ENCODE data around the gene MARK3.
A peak's percentile ranks its signal among the peaks of the same experiment; 100 is the strongest.
"Not testable (repeated sequence)": the region's sequence is repeated elsewhere in the genome, so short reads cannot be mapped to it uniquely, and the experiment has no call there.

Gene MARK3

DNA sequence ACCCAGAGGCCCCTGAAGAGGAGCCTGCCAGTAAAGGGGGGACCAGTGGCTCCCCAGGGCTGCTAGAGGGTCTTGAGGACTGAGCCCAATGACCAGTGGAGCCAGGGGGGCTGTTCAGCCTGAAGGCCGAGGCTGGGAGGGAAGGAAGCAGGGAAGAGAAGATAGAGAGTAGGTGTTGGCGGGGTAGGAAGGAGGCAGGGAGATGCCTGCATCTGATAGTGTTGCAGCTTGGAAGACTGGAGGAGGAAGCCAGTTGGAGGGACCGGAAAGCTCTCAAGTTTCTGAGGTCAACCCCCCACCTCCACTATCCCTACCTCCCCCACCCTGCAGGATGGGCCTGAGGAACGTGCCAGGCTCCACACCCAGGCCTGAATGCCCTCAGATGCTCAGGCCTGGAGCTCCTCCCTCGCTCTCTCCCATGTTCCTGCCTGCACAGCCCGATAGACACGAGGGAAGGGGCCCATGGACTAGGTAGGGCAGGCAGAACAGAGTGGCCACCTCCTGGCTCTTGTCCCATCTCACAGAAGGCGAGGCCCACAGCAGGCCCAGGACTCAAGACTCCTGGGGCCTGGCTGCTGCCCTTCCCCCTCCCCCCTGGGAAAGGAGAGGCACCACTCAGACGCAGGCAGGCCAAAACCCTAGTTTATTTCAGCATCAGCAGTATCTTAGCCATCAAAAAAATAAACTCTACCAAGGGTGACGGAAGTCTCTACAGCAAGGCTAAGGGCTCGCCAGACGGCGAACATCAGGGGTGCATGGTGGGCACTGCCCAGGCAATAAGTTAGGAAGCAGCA, 134.0 kb downstream of the MARK3 start:
- DNase-seq (ENCODE audit: low read depth): no peak

DNA sequence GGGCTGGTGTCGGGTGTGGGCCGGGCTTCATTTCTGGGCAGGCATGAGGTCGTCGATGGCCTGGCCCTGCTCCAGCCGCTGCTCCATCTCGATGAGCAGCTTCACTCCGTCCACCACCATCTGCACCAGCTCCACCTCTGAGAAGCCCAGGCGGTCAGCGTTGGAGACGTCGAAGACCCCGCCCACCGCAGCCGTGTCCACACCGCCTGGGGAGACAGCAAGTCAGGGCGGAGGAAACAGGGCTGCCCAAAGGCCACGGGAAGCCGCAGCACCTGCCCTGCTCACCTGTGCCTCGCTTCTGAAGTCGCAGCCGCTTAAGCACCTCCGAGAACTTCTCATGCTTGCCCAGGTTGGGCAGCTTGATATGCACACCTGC, 134.6 kb downstream of the MARK3 start:
- no peak overlapping the region for H3K4me3 ChIP-seq (ENCODE audit: low read depth, low read length)
- DNase-seq (ENCODE audit: low read depth): no peak

More for the DNA sequence above, 134.0 kb downstream of the MARK3 start:
- no peak overlapping the region for H3K4me3 ChIP-seq (ENCODE audit: low read depth, low read length)

DNA sequence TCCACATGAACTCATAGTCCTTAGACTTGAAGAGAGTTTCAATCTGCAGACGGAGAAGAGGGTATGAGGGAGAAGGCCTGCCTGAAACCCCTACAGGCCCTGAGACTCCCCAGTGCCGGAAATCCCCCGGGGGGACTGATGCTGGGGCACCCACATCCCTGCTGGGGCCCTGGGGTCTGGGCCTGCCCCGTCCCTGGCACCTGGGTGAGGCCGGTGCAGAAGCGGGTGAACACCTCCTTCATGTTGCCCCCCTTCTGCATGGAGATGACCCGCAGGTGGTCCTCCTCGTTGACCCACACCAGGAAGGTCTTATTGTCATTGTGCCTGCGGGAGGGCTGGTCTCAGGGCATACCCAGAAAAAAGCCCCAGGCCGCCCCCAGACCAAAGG, 135.0 kb downstream of the MARK3 start:
- H3K4me3 ChIP-seq (ENCODE audit: low read depth, low read length): peak overlapping the region; percentile 51
- DNase-seq (ENCODE audit: low read depth): no peak

DNA sequence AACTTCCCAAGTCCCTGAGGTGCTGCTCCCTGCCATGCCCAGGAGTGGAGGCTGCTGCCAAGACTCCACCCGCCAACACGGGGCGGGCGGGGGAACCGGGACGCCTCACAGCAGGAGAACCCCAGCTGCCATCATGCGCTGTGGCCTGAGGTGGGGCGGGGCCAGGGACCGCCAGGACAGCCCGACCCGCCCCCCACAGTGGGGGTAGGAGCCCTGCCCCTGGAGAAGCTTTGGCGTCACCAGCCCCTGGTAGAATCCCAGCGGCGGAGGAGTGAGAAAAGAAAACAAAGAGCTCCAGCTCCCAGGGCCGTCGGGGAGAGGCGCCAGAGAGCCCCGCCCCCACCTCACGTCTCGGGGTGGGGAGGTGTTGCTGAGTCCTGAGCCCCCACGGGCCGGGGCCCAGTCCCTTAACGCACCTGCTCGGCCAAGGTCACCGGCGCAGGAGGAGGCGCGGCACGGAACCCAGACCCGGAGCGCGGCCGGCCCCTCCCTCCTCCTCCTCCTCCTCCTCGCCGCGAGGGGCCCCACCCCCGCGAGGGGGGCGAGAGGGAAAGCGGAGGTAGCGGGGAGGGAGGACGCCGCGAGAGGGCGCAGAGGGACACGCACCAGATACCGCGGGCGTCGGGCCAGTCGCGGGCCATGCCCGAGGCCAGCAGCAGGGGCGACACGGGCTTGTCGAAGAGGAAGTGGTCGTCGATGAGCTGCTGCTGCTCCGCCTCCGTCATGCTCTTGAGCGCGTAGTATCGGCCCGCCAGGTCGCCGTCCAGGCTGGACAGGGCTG, 135.6 kb downstream of the MARK3 start:
- H3K4me3 ChIP-seq (ENCODE audit: low read depth, low read length): peak overlapping the region; percentile 51
- DNase-seq (ENCODE audit: low read depth): no peak

DNA sequence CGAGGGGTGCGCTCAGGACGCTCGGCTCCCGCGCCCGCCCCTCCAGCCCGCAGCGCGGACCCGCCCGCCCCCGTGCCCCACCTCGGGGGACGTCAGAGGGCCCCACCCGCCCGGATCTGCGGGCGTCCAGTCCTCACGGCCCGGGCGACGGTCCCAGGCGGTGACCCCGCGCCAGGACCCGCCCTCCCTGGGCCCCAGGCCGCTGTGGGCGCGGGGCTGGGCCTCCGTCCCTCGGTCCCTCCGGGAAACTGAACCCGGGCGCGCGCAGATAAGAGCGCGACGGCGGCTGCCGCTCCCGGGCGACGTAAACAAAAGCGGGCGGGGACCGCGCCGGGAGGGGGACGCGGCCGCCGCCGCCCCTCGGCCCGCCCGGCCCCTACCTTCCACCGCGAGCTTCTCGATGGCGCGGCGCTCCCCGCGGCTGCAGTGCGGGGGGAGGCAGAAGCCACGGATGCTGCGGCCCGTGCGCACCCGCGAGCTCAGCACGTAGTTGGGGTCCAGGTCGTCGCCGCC, 136.3 kb downstream of the MARK3 start:
- DNase-seq (ENCODE audit: low read depth): no peak

DNA sequence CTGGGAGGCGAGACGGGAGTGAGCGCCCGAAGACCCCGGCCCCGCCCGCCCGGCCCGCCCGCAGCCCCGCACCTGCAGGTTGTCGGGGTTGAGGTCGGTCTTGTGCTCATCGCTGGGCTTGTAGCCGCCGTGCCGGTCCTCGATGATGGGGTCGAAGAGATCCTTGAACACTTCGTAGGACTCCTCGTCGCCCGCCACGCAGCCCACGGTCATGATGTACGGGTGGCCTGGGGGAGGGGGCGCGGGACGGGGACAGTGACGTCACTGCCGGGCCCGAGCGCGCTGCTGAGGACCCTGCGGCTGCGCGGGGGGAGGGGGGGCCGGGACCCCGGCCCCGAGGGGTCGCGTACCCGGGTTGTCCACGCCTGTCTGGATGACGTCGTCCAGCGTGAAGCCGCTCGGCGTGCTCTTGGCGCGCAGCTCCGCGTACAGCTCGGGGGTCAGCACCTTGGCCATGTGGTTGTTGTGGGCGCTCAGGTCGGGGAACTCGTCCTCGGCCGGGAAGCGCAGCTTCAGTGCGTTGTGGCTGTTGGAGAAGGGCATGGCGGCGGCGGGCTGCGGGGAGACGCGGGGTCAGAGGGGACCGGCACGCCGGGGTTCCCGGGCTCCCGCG, 136.8 kb downstream of the MARK3 start:
- no peak for DNase-seq (ENCODE audit: low read depth)
- H3K4me3 ChIP-seq (ENCODE audit: low read depth, low read length): peak overlapping the region; percentile 51

More for the DNA sequence above, 136.3 kb downstream of the MARK3 start:
- peak overlapping the region; percentile 51 for H3K4me3 ChIP-seq (ENCODE audit: low read depth, low read length)

DNA sequence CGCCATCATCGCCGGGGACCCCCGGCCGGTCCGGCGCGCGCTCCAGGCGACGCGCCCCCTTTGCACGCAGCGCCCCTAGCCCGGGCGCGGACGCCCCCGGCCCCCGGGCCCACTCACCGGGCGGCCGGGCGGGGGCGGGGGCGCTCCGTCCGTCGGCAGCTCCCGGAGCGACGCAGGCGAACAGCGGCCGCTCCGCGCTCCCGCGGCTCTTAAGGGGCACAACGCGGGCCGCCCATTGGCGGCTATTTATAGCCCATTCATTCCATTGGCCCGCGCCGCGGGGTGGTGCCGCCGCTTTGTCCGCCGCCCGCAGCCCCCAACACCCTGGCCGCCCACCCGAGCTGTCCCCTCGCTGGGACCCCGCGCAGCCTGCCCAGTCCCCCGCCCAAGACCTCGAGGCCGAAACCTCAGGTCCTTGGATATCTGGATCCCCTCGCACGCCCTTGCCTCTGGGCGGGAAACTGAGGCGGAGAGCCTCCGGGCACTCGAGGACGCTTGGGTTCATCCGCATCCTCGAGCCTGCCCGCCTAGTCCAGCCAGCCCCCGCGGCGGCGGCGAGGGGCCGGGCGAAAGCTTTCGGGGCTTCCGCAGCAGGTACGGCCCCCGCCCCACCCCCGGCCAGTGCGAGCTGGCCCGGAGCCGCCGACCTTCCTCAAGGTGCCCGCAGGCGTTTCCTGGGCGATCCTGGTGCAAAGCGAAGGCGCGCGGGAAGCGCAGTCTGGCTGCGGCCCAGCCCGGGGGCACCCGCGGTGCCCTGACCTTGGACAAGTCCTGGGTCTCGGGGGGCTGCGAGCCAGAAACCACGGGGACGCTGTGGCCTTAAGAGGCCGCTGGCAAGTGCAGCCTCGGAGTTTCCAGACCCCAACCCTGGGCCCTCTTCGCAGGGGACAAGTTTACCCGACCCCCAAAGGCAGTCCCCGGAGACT, 137.7 kb downstream of the MARK3 start, which contains the start of gene CKB:
CKB (minus strand) TSS at position 182 of the 926 bp plus-strand sequence. CDS start 337 bp downstream, outside the sequence.
- DNase-seq (ENCODE audit: low read depth): no peak
- peak within 1 kb of the TSS; percentile 51 for H3K4me3 ChIP-seq (ENCODE audit: low read depth, low read length)

DNA sequence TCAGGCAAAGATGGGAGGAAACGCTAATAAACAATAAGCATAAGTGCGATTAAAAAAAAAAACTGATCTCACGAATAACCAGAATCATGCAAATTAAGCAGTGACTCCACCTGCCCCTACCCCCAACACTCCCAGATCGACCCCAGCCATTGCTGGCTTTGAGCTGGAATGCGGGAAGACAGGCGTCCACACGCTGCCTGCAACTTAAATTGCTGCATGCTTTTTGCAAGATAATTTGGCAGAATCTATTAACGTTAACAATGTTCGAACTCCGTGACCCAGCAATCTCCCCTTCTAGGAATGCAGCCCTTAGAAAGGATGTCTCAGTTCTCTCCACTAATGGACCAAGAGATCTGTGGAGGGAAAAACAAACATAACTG, 138.3 kb downstream of the MARK3 start:
- H3K4me3 ChIP-seq (ENCODE audit: low read depth, low read length): no peak overlapping the region
- DNase-seq (ENCODE audit: low read depth): no peak

DNA sequence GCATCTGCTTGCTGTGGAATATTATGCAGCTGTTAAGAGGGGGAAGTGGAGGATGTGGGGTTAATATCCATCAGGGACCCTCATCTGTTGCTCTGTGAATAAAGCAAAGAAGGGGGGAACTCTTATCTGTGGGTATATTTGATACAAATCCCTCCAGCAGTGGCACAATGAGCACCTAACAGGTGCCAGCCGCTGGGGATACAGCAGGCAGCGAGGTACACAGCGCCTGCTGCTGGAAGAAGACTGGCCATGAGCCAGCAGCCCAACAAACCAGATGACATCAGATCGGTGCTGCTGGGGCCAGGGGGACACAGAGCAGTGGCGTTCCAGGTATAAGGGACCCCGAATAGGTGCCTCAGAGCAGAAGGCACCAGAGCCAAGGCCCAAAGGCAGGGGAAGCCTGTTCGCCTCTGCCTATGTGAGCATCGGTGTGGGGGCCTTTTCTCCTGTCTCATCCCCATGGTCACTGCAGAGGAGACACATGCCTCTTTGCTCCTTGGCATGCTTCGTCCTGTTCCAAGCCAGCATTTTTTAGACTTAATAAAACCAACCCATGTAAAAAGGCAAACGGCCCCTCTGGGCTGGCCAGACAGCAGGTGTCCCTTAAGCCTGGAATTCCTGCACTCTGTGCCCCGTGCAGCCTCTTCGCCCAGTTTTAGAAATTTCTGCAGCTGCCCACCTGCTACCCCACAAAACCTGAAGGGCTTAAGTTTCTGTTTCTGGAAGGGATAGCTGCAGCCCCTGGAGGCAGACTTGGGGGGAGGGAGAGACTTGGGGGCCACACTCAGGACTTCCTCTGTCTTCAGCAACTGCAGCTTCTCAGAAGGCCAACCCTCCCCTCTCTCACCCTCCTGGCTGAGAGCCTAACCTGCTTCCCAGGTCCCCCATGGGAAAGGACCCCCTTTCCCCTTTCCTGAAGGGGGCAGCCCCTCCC, 139.1 kb downstream of the MARK3 start:
- no peak overlapping the region for H3K4me3 ChIP-seq (ENCODE audit: low read depth, low read length)
- DNase-seq (ENCODE audit: low read depth): no peak

DNA sequence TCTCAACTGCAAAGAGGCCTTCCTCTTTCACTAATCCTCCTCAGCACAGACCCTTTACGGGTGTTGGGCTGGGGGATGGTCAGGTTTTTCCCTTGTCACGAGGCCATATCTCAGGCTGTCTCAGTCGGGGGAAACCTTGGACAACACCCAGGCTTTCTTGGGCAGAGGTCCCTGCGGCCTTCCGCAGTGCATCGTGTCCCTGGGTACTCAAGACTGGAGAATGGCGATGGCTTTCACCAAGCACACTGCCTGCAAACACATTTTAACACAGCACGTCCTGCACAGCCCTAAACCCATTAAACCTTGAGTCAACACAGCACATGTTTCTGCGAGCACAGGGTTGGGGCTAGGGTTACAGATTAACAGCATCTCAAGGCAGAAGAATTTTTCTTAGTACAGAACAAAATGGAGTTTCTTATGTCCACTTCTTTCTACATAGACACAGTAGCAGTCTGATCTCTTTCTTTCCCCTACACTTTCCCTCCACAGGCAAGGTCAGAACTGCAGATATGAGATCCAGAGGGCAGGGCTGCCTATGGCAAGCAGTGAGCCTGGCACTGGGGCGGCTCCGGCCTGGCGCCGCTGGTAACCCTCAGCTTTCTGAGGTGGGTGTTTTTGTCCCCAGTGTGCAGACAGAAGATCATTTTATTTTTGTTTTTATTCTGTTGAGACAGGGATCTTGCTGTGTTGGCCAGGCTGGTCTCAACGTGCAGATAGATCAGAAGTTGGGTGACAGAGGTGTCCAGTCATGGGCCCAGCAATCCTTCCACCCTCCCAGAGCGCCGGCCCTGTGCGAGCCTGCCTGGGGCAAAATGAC, 140.4 kb downstream of the MARK3 start:
- not testable (repeated sequence) for H3K4me3 ChIP-seq (ENCODE audit: low read depth, low read length); DNase-seq (ENCODE audit: low read depth)

DNA sequence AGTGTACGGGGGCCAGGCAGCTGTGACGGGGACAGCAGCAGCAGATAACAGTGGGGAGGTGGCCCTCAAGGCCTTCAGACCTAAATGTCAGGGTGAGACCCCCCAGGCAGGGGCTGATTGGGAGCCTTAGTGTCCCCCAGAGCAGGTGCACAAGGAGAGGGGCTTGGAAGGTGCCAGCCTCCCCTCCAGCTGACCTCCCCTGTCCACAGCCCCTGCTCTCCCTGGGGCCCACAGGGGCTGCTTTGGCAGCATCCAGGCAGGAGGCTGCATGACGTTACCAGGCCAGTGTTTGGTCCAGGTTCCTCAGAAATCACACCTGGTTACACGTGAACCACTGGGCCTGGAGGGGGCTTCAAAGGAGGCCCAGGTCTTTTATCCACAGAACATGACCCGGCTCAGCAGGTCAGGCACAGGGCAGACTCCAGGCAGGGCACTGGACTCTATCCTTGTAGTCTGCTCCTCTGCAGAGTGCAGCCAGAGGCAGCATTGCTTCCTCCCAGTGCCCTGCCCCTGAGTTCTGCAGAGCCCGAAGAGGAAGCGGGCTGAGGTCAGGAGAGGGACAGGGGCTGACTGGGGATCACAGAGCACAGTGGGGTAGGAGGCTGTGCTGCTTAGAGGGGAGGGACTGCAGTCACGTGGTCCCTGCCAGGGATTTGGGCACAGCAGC, 141.2 kb downstream of the MARK3 start:
- no peak overlapping the region for H3K4me3 ChIP-seq (ENCODE audit: low read depth, low read length)
- DNase-seq (ENCODE audit: low read depth): no peak

DNA sequence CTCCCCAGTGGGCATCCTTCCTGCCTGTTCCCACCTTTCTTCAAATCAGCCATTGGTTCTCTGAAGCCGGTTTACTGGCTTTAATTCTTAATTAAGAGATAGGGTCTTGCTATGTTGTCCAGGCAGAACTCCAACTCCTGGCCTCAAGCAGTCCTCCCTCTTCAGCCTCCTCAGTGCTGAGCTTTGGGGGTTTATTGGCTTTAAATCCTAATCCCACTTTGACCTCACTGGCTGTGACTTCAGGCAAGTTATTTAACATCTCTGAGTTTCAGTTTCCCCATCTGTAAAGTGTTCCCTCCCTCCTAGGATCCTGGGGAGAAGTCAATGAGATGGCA, 141.7 kb downstream of the MARK3 start:
- H3K4me3 ChIP-seq (ENCODE audit: low read depth, low read length): no peak overlapping the region
- no peak for DNase-seq (ENCODE audit: low read depth)

DNA sequence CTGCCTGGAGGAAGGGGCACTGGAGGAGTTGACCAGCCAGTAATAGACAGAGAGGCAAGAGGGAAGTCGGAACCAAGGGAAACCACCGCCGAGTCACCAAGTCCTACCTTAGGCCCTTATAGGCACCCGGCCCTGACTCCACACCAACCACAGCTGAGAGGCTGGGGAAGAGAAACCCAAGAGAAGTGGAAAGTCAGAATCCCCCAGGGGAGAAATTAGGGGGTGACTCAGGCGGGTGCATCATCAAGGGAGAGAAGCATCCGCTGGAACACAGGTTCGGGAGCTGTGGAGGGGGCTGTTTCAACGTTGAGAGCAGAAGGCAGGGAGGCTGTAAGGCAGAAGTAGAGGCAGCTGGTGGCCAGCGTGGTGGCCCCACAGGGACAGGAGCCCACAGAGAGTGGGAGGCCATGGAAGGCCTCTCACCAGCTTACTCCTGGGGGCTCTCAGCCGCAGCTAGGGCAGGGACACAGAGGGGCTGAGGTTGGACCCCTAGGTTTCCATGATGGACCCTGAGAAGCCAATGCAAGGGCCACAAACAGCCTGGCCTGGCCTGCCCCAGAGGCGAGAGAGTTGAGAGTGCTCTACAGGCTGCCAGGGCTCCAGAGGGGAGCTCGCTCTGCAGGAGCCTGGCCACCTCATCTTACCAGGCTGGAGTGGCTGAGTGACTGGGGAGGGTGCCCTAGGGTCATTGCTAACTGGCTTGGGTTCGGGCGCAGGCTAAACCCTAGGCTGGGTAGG, 142.4 kb downstream of the MARK3 start:
- DNase-seq (ENCODE audit: low read depth): no peak

DNA sequence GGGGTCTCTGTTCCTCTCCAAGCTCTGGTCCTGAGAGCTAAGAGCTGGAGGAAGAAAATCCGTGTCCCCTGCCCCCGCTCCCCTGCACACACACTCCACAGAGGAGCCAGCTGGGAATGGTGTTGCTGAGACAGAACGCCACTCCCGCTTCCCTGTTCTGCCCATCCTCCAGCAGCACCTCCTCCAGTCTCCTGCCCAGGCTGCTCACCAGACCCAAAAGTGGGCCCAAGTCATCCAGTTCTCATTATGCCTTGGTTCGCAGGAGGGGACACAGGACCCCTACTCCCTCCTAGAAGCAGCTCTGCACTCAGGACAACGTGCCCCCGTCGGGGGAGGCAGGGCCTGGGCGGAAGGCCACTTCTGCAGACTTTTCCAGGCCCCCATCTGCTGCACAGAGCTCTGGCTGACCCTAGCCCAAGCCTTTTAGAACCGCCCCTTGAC, 143.0 kb downstream of the MARK3 start:
- DNase-seq (ENCODE audit: low read depth): no peak
- H3K4me3 ChIP-seq (ENCODE audit: low read depth, low read length): peak overlapping the region; percentile 71

More for the DNA sequence above, 142.4 kb downstream of the MARK3 start:
- H3K4me3 ChIP-seq (ENCODE audit: low read depth, low read length): peak overlapping the region; percentile 71

DNA sequence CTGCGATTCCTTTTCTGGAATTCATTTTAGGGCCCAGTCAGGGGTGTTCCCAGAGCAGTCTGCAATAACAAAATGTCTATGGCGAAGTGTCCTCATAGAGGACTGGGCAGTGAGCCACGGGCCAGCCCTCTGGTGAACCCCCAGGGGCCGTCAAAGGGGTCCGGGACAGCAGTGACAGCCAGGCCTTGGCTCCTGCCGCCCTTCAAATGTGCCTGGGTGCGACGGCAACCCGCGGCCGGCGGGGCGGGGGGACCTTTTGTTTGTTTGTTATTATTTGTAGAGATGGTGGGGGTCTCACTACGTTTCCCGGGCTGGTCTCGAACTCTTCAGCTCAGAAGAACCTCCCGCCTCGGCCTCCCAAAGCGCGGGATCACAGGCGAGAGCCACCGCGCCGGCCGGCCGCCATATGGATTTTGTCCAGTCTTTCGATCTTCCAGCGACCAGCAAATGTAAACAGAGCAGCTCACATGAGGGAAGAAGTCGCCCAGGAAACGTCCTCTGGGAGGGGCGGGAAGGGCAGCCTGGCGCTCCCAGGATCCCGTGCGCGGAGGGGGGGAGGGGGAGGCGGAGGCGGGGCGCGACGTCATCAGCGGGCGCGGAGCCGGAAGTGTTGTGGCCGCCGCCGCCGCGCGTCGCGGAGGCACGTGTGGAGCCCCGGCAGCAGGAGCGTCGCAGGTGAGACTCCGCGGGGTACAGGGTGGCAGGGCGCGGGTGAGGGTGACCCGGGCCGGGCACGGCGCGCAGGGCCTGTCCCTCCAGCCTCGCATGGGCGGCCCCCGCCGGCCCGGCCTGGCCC, 143.6 kb downstream of the MARK3 start, which contains the start of gene TRMT61A:
TRMT61A (plus strand) TSS at position 610 of the 796 bp plus-strand sequence. CDS start 783 bp downstream, outside the sequence.
- DNase-seq (ENCODE audit: low read depth): peak; percentile 66
- H3K4me3 ChIP-seq (ENCODE audit: low read depth, low read length): peak within 1 kb of the TSS; percentile 71
